Measurements from ENCODE around the gene NFAT5.

- no peak for TF ChIP-seq CTCF (IDR thresholded peaks at IDR 0.05)
- no peak for TF ChIP-seq POLR2A (IDR thresholded peaks at IDR 0.05)
These were observed 31.0 kb upstream of the NFAT5 start for GRCh38 chr16:69534720-69535119.
